PC-3 (cell line): ENCODE results near the gene MID1. TPM values are rescaled to one million over a fixed set of nuclear protein-coding genes. Genes with fewer than 3 reads are reported as not detected.

Experiments used
- ATAC-seq: fragments of 200-7000 bp; cut with Tn5 transposase; 2 replicates; pipeline ENCODE4 v1.9.1; 2020; ENCODE audit warnings: mild to moderate bottlenecking, moderate library complexity
- BruUV-seq: library from RNA; stranded (reverse); fragments of 400-500 nt; replicated peaks from 2 replicates; lab custom pipeline; 2021; lab: Mats Ljungman, UMichigan
- CTCF ChIA-PET: fragments of 300-600 bp; sonication (Branson Sonifier 250); formaldehyde crosslinking; loops from one replicate; lab custom pipeline; 2022; ENCODE audit warnings: antibody characterized with exemption; lab: Charles Lee
- POLR2A ChIA-PET: fragments of 300-600 bp; sonication (Branson Sonifier 250); formaldehyde crosslinking; loops from one replicate; lab custom pipeline; 2022; ENCODE audit warnings: antibody characterized with exemption; ENCODE audit not compliant: unreplicated experiment; lab: Charles Lee
- DNase-seq: peaks from one replicate; pipeline ENCODE4 v3.0.0-alpha.2; 2015
- H2AFZ ChIP-seq: fragments of 300-600 bp; sonication (generic); 2 replicates; pipeline ENCODE4 v1.6.0; 2016; ENCODE audit warnings: antibody characterized with exemption, low read length
- H3F3A ChIP-seq: fragments of 300-600 bp; sonication (generic); one replicate; pipeline ENCODE4 v1.6.0; 2017; ENCODE audit warnings: antibody characterized with exemption, low read length, control low read depth, mild to moderate bottlenecking; ENCODE audit not compliant: unreplicated experiment
- H3K27ac ChIP-seq: fragments of 300-600 bp; sonication (generic); 2 replicates; pipeline ENCODE4 v1.5.1; 2016; ENCODE audit warnings: mild to moderate bottlenecking, low read length
- H3K27me3 ChIP-seq: fragments of 300-600 bp; sonication (generic); 2 replicates; pipeline ENCODE4 v1.6.1; 2016; ENCODE audit warnings: low read length, mixed read lengths
- H3K36me3 ChIP-seq: fragments of 300-600 bp; sonication (generic); 2 replicates; pipeline ENCODE4 v1.6.1; 2016; ENCODE audit warnings: low read depth, mixed run types, low read length, mixed read lengths
- H3K4me1 ChIP-seq: fragments of 300-600 bp; sonication (generic); 2 replicates; pipeline ENCODE4 v1.5.1; 2016; ENCODE audit warnings: low read length; ENCODE audit not compliant: insufficient read depth
- H3K4me2 ChIP-seq: fragments of 300-600 bp; sonication (generic); 2 replicates; pipeline ENCODE4 v1.6.0; 2016; ENCODE audit warnings: low read length
- H3K4me3 ChIP-seq: fragments of 300-600 bp; sonication (generic); 2 replicates; pipeline ENCODE4 v1.5.1; 2016; ENCODE audit warnings: mild to moderate bottlenecking, low read length, mixed read lengths
- H3K79me2 ChIP-seq: fragments of 300-600 bp; sonication (generic); 2 replicates; pipeline ENCODE4 v1.6.1; 2017; ENCODE audit warnings: low read length, mixed read lengths
- H3K9ac ChIP-seq: fragments of 300-600 bp; sonication (generic); 2 replicates; pipeline ENCODE4 v1.6.0; 2016; ENCODE audit warnings: mild to moderate bottlenecking, low read length
- H3K9me2 ChIP-seq: fragments of 300-600 bp; sonication (generic); replicated peaks from 2 replicates; pipeline ENCODE4 v1.6.1; 2016; ENCODE audit warnings: mixed run types, low read length, mixed read lengths
- H3K9me3 ChIP-seq: fragments of 300-600 bp; sonication (generic); 2 replicates; pipeline ENCODE4 v1.6.1; 2016; ENCODE audit warnings: low read length, mixed read lengths
- H4K20me1 ChIP-seq: fragments of 300-600 bp; sonication (generic); 2 replicates; pipeline ENCODE4 v1.6.1; 2016; ENCODE audit warnings: low read length, mixed read lengths
- CTCF ChIP-seq: fragments of 300-600 bp; sonication (generic); conservative IDR thresholded peaks from 2 replicates; pipeline ENCODE4 v1.5.1; 2017; ENCODE audit warnings: antibody characterized with exemption, low read depth, mild to moderate bottlenecking, low read length
- EZH2 ChIP-seq: fragments of 300-600 bp; sonication (generic); IDR thresholded peaks from one replicate; pipeline ENCODE4 v1.6.1; 2017; ENCODE audit warnings: antibody characterized with exemption, mild to moderate bottlenecking, low read length; ENCODE audit not compliant: unreplicated experiment
- EZH2phosphoT487 ChIP-seq: fragments of 300-600 bp; sonication (generic); IDR thresholded peaks from 2 replicates; pipeline ENCODE4 v1.6.1; 2018; ENCODE audit warnings: mild to moderate bottlenecking, antibody characterized with exemption, low read length, borderline replicate concordance
- intact Hi-C: fragments of 100-400 bp; cut with micrococcal nuclease; formaldehyde crosslinking; loops from 2 replicates; pipeline ENCODE4 v1.9.0; 2023
- total RNA-seq: library from RNA; depleted of rRNA; stranded (reverse); fragments of >200 nt; gene quantifications from 2 replicates; pipeline ENCODE4 v1.2.3, GENCODE V29; 2014

The MID1 gene
- total RNA-seq, 1 experiment from 2014 or later: 21.9 TPM

GRCh38 chrX:10636337-10636736, 16.0 kb upstream of the MID1 start:
- no peaks in the 10 kb centered on the region for H4K20me1 ChIP-seq
- TF ChIP-seq CTCF (peak; percentile 82), EZH2 (no peak), EZH2phosphoT487 (no peak)
- POLR2A ChIA-PET: no interaction called here

GRCh38 chrX:10634392-10635161, 14.2 kb upstream of the MID1 start:
- Histone ChIP-seq H3K36me3 (no peaks in the 10 kb centered on the region), H4K20me1 (no peaks in the 10 kb centered on the region), H2AFZ (peak overlapping the region; percentile 47), H3K27me3 (no peaks in the 10 kb centered on the region), H3K4me1 (peaks cover 55% of the 10 kb centered on the region), H3K79me2 (no peaks in the 10 kb centered on the region), H3K9ac (peak overlapping the region; percentile 73), H3K4me3 (peak overlapping the region; percentile 51), H3K27ac (peak overlapping the region; percentile 97), H3K9me2 (no peaks in the 10 kb centered on the region), H3K4me2 (peak overlapping the region; percentile 80), H3F3A (peaks cover 19% of the 10 kb centered on the region), H3K9me3 (no peaks in the 10 kb centered on the region)
- ChIA-PET CTCF (interaction anchor here (1.0 kb wide), 1 partner anchor 17 kb away, joined by 4 read pairs; no protein-coding TSS in a partner anchor), POLR2A (no interaction called here)
- peak; percentile 95 for DNase-seq
- BruUV-seq: TSS peak; percentile 94
- TF ChIP-seq EZH2 (no peak), CTCF (no peak), EZH2phosphoT487 (no peak)
- intact Hi-C loops: loop anchor here (1.0 to 10.0 kb wide), 3 partner anchors 14 to 470 kb away; partner anchors contain the start of gene MID1
- ATAC-seq: peak; percentile 73

More at GRCh38 chrX:10636337-10636736, 16.0 kb upstream of the MID1 start:
- Histone ChIP-seq H3K9me3 (no peaks in the 10 kb centered on the region), H2AFZ (peak overlapping the region; percentile 7; the same call in 1 of the 2 replicates), H3K27ac (peak overlapping the region; percentile 97; the same call in 1 of the 2 replicates), H3K27me3 (no peaks in the 10 kb centered on the region), H3K4me2 (peak overlapping the region; percentile 80), H3K79me2 (no peaks in the 10 kb centered on the region), H3K4me1 (peaks cover 44% of the 10 kb centered on the region), H3F3A (peaks cover 13% of the 10 kb centered on the region), H3K9ac (peak overlapping the region; percentile 73), H3K9me2 (no peaks in the 10 kb centered on the region), H3K4me3 (peak overlapping the region; percentile 51; the same call in 1 of the 2 replicates), H3K36me3 (no peaks in the 10 kb centered on the region)
- peak; percentile 80 for DNase-seq
- CTCF ChIA-PET: interaction anchor here (0.5 to 1.2 kb wide), 4 partner anchors 21 to 446 kb away, joined by 3 to 8 read pairs (median 4); no protein-coding TSS in a partner anchor
- BruUV-seq: no TSS peak
- peak; percentile 25 for ATAC-seq
- intact Hi-C loops: loop anchor here (1.0 to 10.0 kb wide), 5 partner anchors 86 to 468 kb away; no protein-coding TSS in a partner anchor
